MM.1S (cell line): ENCODE data around the gene PHF19.

ENCODE experiments used
- EZH2 ChIP-seq: fragments of 300-600 bp; sonication (generic); optimal IDR thresholded peaks from 2 replicates; pipeline ENCODE3; 2017; ENCODE audit warnings: low read depth, mild to moderate bottlenecking, antibody characterized with exemption, low read length, mixed read lengths
- TF ChIP-seq, protein P1 (sequence below): fragments of 300-600 bp; sonication (generic); IDR thresholded peaks from 2 replicates; pipeline ENCODE4 v1.5.1; 2016; ENCODE audit warnings: antibody characterized with exemption, low read length, mixed read lengths

DNA sequence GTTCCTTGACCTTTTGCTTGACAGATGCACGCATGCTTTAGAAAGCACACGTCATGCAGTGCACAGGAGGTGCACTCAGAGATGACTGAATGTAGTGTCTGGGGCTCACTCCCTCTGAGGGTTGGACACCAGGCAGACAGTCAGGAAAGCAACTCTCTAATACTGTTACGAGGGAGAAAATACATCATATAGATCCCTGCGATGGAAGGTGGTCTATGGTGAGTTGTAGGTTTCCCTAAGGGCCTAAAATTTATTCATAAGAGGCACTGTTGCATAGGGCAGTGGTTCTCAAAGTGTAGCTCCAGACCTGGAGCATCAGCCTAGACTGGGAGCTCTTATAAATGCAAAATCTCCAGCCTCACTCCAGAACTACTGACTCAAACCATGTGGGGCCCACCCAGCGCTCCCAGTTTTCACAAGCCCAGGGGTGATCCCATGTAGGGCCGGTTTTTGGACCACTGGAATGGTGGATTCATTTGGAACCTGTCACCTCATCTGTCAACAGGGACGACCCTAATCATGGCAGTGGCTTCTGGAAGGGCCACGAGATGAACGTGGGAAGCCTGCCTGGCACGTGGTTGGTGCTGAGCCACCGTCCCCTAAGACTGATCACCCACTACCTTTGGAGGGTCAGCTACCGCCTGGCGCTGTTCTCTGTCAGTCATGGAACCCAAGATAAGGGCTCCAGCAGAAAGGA lies 16.8 kb upstream of the PHF19 start:
- TF ChIP-seq, protein P1, sequence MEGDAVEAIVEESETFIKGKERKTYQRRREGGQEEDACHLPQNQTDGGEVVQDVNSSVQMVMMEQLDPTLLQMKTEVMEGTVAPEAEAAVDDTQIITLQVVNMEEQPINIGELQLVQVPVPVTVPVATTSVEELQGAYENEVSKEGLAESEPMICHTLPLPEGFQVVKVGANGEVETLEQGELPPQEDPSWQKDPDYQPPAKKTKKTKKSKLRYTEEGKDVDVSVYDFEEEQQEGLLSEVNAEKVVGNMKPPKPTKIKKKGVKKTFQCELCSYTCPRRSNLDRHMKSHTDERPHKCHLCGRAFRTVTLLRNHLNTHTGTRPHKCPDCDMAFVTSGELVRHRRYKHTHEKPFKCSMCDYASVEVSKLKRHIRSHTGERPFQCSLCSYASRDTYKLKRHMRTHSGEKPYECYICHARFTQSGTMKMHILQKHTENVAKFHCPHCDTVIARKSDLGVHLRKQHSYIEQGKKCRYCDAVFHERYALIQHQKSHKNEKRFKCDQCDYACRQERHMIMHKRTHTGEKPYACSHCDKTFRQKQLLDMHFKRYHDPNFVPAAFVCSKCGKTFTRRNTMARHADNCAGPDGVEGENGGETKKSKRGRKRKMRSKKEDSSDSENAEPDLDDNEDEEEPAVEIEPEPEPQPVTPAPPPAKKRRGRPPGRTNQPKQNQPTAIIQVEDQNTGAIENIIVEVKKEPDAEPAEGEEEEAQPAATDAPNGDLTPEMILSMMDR = no peak
- TF ChIP-seq EZH2 = no peak
